Effector memory CD4-positive, alpha-beta T cell (primary cell): ENCODE measurements around the gene TEAD1.

ENCODE experiments used
- DNase-seq, 3 donors: peaks; one replicate each; pipeline ENCODE4 v3.0.0-alpha.2; 2020
- H3K27ac ChIP-seq: 2 replicates; pipeline ENCODE4 v1.7.0; 2013; ENCODE audit warnings: mild to moderate bottlenecking, low read length, moderate library complexity; ENCODE audit not compliant: insufficient read depth, poor library complexity, severe bottlenecking
- H3K27me3 ChIP-seq: replicated peaks from 2 replicates; pipeline ENCODE4 v1.7.0; 2013; ENCODE audit warnings: mild to moderate bottlenecking, low read length; ENCODE audit not compliant: insufficient read depth, control insufficient read depth, poor library complexity, severe bottlenecking
- H3K36me3 ChIP-seq: 2 replicates; pipeline ENCODE4 v1.7.0; 2013; ENCODE audit warnings: mild to moderate bottlenecking, low read length, moderate library complexity; ENCODE audit not compliant: control insufficient read depth, insufficient read depth
- H3K4me1 ChIP-seq: 2 replicates; pipeline ENCODE4 v1.7.0; 2013; ENCODE audit warnings: low read length, mild to moderate bottlenecking; ENCODE audit not compliant: control insufficient read depth, insufficient read depth, poor library complexity, severe bottlenecking
- H3K4me3 ChIP-seq: 2 replicates; pipeline ENCODE4 v1.7.0; 2013; ENCODE audit warnings: low read length, low read depth, mild to moderate bottlenecking; ENCODE audit not compliant: insufficient read depth, poor library complexity, severe bottlenecking
- H3K9me3 ChIP-seq: 2 replicates; pipeline ENCODE4 v1.7.0; 2013; ENCODE audit warnings: mild to moderate bottlenecking, low read length, moderate library complexity; ENCODE audit not compliant: control insufficient read depth

Gene TEAD1

DNA sequence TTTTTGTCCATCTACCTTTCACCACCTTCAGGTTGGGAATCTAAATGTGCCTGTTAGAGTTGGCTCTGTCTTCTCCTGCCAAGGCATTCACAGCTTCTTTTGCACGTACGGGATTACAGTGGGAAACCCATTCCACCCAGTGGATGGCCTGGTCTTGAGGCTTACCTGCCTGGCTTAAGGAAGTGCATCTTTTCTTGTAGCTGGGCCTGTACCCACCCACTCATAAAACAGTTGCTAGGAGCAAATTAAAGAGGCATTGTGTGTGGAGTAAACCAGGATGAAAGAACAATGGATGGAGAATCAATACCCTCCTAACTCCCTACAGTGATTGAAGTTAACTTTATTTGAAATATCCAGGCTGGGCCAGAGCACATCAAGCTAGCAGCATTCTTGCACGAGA is 71.6 kb downstream of the TEAD1 start:
- H3K4me1 ChIP-seq = no peaks in the 10 kb centered on the region
- no peak overlapping the region for H3K4me3 ChIP-seq
- no peaks in the 10 kb centered on the region for H3K9me3 ChIP-seq
- no peak for DNase-seq
- no peaks in the 10 kb centered on the region for H3K27me3 ChIP-seq
- H3K27ac ChIP-seq = no peak overlapping the region
- no peaks in the 10 kb centered on the region for H3K36me3 ChIP-seq

DNA sequence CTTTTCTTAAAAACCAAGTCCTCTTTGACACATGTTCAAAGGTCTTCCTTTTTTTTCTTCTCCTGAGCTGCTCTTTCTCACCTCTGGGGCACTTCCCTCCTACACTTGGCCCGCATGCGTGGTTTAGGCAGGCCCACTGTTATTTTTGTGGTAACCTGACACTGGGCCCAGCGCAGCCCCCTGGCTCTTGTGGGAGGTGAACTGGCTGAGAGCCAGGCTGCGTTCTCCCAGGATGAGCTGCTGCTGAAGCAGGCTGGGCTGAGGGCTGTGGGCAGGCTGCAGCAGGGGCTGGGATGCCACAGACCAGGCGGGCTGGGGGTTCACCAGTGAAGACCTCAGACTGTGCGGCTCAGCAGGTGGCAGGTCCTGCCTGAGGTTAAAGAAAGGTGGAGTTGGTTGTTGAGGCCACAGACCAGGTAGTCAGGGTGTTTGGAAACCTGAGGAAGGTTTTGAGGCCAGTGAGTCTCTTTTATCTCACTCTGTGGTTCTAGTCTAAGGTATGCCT is 72.4 kb downstream of the TEAD1 start:
- Histone ChIP-seq H3K27me3 (no peaks in the 10 kb centered on the region), H3K4me3 (no peak overlapping the region), H3K9me3 (no peaks in the 10 kb centered on the region), H3K36me3 (no peaks in the 10 kb centered on the region), H3K27ac (no peak overlapping the region), H3K4me1 (no peaks in the 10 kb centered on the region)
- no peak for DNase-seq

DNA sequence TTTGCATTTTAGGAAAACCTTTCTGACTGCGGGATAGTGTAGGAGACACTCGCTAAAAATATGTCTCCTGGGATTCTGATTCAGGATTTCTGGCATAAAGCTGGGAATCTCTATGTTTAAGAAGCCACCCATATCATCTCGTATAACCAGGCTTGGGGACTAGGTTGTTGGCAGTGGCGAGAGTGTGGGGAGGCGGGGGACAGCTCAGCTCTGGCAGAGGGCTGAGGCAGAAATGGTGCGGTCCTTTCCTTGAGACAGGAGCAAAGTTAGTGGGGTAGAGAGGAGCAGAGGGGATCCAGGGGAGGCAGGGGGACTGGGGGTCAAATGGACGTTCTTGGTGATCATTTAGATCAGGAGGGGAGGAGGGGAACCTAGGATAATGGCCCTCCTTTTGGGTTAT is 74.3 kb downstream of the TEAD1 start:
- no peaks in the 10 kb centered on the region for H3K4me1 ChIP-seq

DNA sequence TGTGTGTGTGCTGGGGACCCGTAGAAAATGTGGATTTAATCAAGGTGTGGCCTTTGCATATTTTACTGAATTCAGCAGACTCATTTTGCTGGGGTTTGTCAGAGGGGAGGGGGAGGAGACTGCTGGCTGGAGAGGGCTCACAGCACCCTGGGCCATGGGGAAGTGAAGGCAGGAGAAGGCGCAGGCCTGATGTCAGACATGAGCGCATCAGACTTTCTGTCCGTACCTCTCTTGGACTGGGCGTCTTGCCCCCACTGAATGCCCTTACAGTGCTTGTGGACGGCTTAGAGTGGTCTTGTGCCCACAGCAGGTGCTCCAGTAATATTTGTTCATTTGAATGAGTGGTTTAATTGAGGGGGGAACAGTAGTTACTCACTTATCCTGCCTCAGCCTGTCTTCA is 75.2 kb downstream of the TEAD1 start:
- H3K36me3 ChIP-seq = no peaks in the 10 kb centered on the region
- H3K9me3 ChIP-seq = no peaks in the 10 kb centered on the region
- H3K27me3 ChIP-seq = no peaks in the 10 kb centered on the region
- no peaks in the 10 kb centered on the region for H3K4me1 ChIP-seq
- no peak overlapping the region for H3K27ac ChIP-seq
- no peak overlapping the region for H3K4me3 ChIP-seq
- no peak for DNase-seq

More for the DNA sequence above, 74.3 kb downstream of the TEAD1 start:
- DNase-seq = no peak
- Histone ChIP-seq H3K36me3 (no peaks in the 10 kb centered on the region), H3K9me3 (no peaks in the 10 kb centered on the region), H3K27ac (no peak overlapping the region), H3K27me3 (no peaks in the 10 kb centered on the region), H3K4me3 (no peak overlapping the region)

DNA sequence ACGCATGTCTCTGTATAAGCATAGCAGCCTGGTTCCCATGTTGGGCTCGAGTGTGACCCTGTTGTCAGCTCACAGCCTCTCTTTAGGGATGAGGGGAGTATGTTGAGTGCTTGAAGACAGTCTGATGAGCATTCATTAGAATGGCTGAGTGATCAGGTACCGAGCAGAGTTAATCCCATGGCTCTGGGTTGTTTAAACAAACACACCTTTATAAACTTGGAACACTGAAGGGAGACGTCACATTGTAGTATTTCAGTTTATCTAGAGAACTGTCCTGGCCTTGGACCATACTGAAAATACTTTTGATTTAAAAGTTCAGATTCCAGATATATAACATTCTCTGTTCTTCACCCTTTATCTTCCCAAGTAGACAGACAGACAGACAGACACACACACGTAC is 76.0 kb downstream of the TEAD1 start:
- DNase-seq = no peak
- no peaks in the 10 kb centered on the region for H3K36me3 ChIP-seq

DNA sequence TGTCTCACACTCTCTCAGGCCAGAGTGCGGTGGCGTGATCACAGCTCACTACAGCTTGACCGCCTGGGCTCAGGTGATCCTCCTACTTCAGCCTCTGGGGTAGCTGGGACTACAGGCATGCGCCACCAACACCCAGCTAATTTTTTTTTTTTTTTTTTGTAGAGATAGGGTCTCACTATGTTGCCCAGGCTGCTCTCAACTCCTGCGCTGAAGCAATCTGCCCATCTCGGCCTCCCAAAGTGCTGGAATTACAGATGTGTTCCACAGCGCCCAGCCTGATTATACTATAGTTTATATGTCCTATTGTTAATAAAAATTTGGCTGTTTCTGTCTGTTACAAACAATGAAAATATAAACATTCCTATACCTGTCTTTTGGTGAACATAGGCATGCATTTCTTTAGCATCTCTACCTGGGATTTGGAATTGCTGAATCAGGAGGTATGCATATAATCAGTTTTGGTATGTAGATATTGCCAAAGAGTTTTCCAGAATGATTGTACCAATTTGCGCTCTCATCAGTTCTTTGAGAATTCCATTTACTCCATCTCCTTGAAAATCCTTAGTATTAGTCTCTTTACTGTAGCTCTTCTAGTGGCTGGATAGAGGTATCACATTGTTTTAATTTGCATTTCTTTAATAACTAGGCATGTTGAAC is 78.8 kb downstream of the TEAD1 start:
- Histone ChIP-seq H3K4me3 (no peak overlapping the region), H3K27me3 (no peaks in the 10 kb centered on the region), H3K4me1 (no peaks in the 10 kb centered on the region), H3K9me3 (no peaks in the 10 kb centered on the region), H3K27ac (no peak overlapping the region), H3K36me3 (no peaks in the 10 kb centered on the region)
- no peak for DNase-seq

More for the DNA sequence above, 76.0 kb downstream of the TEAD1 start:
- H3K9me3 ChIP-seq = no peaks in the 10 kb centered on the region
- H3K4me1 ChIP-seq = no peaks in the 10 kb centered on the region
- no peak overlapping the region for H3K27ac ChIP-seq
- H3K27me3 ChIP-seq = no peaks in the 10 kb centered on the region
- H3K4me3 ChIP-seq = no peak overlapping the region

DNA sequence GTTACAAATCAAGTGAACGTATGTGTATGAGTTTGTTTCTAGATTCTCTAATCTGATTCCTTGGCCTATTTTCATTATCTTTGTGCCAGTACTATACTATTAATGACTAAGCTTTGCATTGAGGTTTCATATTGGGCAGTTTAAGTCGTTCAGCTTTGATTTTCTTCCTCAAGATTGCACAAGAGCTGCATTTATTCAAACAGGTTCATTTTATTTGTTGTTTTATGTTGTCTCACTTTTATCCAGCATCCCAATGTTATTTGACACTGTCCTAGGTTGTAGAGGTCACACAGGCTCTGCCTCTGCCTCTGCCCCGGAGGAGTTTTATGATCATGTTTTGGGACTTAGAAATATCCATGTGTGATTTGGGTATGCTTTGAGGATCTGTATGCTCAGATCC is 79.8 kb downstream of the TEAD1 start:
- no peak for DNase-seq
- Histone ChIP-seq H3K4me1 (no peaks in the 10 kb centered on the region), H3K4me3 (no peak overlapping the region), H3K36me3 (no peaks in the 10 kb centered on the region), H3K27ac (no peak overlapping the region), H3K27me3 (no peaks in the 10 kb centered on the region), H3K9me3 (no peaks in the 10 kb centered on the region)

DNA sequence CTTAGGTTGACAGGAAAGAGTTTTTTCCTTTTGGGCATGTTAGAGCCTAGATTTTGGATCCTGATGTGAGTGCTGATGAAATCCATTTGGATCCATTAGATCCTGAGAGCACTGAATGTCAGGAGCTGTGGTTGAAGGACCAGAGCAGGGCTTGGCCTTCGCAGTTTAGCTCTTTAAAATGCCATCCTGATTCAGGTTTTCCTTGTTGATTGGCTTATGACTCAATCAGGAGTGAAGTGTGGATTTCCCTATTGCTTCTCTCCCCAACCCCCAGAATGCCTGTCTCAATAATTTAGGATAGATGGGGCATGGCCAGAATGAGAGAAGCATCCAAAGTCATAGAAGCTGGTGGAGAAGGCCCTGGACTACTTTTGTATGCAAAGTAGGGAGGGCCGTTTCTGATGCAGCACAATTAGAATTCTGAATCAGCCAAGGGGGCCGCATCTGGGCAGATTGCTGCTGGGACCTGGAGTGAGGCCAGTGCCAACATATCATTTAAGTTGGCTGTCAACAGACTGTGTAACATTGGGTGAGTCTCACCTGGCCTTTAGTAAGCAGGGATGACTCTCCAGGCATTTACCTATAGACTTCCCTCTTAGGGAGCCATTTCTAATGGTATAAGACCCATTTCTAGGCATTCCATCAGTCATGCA is 80.5 kb downstream of the TEAD1 start:
- no peaks in the 10 kb centered on the region for H3K9me3 ChIP-seq
- no peaks in the 10 kb centered on the region for H3K27me3 ChIP-seq
- no peaks in the 10 kb centered on the region for H3K4me1 ChIP-seq
- DNase-seq = no peak
- no peak overlapping the region for H3K4me3 ChIP-seq
- H3K27ac ChIP-seq = no peak overlapping the region
- no peaks in the 10 kb centered on the region for H3K36me3 ChIP-seq

DNA sequence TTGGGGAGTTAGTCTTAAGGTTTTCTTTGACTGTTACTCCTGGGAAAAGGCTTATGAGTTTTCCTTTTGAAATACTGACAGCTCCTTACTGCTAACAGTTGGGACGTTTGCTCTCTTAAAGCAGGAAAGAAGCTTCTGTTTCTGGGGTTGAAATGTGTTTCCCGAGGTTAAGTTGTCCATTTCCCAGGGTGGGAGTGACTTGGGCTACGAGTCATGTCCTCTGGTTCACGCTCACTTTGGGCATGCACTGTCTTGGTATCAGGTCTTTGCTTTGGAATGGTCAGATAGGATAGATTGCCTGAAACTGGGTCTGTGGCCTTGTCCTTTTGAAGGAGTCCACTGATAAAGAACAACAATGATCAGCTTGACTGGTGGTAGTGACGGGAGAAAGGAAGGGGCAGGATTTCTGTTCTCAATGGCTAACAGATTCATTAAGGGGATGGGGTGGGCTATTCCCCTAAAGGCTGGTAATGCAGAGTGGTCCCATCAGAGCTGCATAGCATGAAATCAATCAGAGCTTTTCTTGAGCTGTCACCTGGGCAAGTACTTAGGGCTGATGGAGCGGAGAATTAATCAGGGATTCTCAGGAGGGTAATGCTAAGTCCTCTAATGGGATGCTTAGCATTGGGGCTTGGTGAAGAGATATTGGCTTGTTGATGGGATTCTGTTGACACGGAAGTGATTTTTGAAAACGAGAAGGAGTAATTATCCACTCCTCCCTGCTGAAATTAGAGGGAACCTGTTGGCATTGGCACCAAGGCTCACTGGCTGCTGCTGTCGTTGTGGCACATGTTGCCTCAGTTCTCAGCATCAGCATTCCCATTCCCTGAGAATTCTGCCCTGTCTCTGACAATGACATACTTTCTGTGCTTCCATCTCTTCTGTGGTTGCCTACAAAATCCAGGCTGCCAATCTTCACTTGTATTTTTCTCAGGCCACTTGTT is 81.6 kb downstream of the TEAD1 start:
- DNase-seq = no peak
- Histone ChIP-seq H3K27ac (no peak overlapping the region), H3K4me1 (no peaks in the 10 kb centered on the region)

DNA sequence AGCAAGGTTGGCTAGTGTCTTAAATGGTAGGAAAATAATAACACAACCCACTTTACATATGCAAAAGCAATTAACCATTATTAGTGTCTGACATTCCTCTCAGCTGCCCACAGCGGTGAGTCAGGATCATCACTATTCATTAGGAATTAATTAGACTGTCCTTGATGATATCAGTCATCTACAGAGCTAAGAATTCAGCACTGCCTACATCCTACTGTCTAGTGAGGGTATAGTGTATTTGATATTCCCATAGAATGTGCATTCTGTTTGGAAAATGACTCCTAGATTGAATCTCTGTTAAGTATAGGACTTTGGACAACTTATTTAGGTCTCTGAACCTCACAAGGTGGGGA is 82.2 kb downstream of the TEAD1 start:
- DNase-seq = no peak
- H3K36me3 ChIP-seq = no peaks in the 10 kb centered on the region
- no peaks in the 10 kb centered on the region for H3K9me3 ChIP-seq
- H3K27me3 ChIP-seq = no peaks in the 10 kb centered on the region
- no peak overlapping the region for H3K27ac ChIP-seq
- no peaks in the 10 kb centered on the region for H3K4me1 ChIP-seq
- H3K4me3 ChIP-seq = no peak overlapping the region

More for the DNA sequence above, 81.6 kb downstream of the TEAD1 start:
- H3K36me3 ChIP-seq = no peaks in the 10 kb centered on the region
- no peaks in the 10 kb centered on the region for H3K27me3 ChIP-seq
- H3K4me3 ChIP-seq = no peak overlapping the region
- no peaks in the 10 kb centered on the region for H3K9me3 ChIP-seq
